GM10248 (cell line): ENCODE results near the gene PCSK6.
"Not testable (repeated sequence)": the region's sequence is repeated elsewhere in the genome, so short reads cannot be mapped to it uniquely, and the experiment has no call there.

Experiments
- CTCF ChIA-PET: fragments of 300-600 bp; sonication (Branson Sonifier 250); formaldehyde crosslinking; extraction: SDS; loops from one replicate; lab custom pipeline; 2021; ENCODE audit warnings: antibody characterized with exemption; lab: Yijun Ruan, JAX
- POLR2A ChIA-PET: fragments of 350-650 bp; sonication (Branson Sonifier 250); formaldehyde crosslinking; extraction: SDS; loops from one replicate; lab custom pipeline; 2020; ENCODE audit warnings: antibody characterized with exemption; lab: Yijun Ruan, JAX
- DNase-seq: peaks from one replicate; pipeline ENCODE4 v3.0.0; 2012; ENCODE audit errors: extremely low spot score
- TF ChIP-seq, protein P1 (sequence below): IDR thresholded peaks from 2 replicates; pipeline ENCODE4 v1.5.1; 2012; ENCODE audit warnings: mild to moderate bottlenecking, low read depth; ENCODE audit errors: extremely low read depth, missing control alignments, control extremely low read depth

Gene PCSK6

DNA sequence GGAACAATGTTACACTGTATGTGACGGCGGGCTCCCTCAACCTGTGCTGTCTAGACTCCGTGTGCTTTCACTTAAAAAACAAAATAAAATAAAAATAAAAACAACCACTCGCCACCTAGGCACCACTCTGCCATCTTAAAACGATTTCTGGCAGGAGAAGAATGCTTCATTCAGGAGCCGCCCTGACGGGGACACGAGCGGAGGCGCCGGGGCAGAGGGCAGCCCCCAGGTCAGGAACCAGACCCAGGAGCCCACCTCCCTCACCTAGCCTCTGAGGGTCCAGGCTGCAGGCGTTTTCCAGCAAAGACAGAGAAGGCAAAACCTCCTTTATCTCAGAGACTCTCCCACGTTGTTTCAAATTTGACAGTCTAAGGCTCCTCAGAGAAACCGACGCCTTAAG lies 109.4 kb downstream of the PCSK6 start:
- TF ChIP-seq, protein P1, sequence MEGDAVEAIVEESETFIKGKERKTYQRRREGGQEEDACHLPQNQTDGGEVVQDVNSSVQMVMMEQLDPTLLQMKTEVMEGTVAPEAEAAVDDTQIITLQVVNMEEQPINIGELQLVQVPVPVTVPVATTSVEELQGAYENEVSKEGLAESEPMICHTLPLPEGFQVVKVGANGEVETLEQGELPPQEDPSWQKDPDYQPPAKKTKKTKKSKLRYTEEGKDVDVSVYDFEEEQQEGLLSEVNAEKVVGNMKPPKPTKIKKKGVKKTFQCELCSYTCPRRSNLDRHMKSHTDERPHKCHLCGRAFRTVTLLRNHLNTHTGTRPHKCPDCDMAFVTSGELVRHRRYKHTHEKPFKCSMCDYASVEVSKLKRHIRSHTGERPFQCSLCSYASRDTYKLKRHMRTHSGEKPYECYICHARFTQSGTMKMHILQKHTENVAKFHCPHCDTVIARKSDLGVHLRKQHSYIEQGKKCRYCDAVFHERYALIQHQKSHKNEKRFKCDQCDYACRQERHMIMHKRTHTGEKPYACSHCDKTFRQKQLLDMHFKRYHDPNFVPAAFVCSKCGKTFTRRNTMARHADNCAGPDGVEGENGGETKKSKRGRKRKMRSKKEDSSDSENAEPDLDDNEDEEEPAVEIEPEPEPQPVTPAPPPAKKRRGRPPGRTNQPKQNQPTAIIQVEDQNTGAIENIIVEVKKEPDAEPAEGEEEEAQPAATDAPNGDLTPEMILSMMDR: no peak
- ChIA-PET CTCF (no interaction called here), POLR2A (no interaction called here)
- no peak for DNase-seq

- ChIA-PET CTCF (interaction anchor here (0.8 to 1.5 kb wide), 2 partner anchors 12 to 18 kb away, joined by 3 read pairs; no protein-coding TSS in a partner anchor), POLR2A (no interaction called here)
- no peak for DNase-seq
- TF ChIP-seq, protein P1: no peak
Measured at GRCh38 chr15:101379647-101380046, 109.9 kb downstream of the PCSK6 start.

- POLR2A ChIA-PET: no interaction called here
- CTCF ChIA-PET: interaction anchor here (0.8 to 1.5 kb wide), 2 partner anchors 13 to 17 kb away, joined by 3 read pairs; no protein-coding TSS in a partner anchor
- TF ChIP-seq, protein P1: no peak
- no peak for DNase-seq
Measured at GRCh38 chr15:101378879-101379278, 110.6 kb downstream of the PCSK6 start.

- DNase-seq: no peak
- CTCF ChIA-PET: interaction anchor here (1.5 kb wide), 1 partner anchor 17 kb away, joined by 3 read pairs; no protein-coding TSS in a partner anchor
- POLR2A ChIA-PET: no interaction called here
- TF ChIP-seq, protein P1: no peak
Measured at GRCh38 chr15:101378171-101378755, 111.2 kb downstream of the PCSK6 start.

DNA sequence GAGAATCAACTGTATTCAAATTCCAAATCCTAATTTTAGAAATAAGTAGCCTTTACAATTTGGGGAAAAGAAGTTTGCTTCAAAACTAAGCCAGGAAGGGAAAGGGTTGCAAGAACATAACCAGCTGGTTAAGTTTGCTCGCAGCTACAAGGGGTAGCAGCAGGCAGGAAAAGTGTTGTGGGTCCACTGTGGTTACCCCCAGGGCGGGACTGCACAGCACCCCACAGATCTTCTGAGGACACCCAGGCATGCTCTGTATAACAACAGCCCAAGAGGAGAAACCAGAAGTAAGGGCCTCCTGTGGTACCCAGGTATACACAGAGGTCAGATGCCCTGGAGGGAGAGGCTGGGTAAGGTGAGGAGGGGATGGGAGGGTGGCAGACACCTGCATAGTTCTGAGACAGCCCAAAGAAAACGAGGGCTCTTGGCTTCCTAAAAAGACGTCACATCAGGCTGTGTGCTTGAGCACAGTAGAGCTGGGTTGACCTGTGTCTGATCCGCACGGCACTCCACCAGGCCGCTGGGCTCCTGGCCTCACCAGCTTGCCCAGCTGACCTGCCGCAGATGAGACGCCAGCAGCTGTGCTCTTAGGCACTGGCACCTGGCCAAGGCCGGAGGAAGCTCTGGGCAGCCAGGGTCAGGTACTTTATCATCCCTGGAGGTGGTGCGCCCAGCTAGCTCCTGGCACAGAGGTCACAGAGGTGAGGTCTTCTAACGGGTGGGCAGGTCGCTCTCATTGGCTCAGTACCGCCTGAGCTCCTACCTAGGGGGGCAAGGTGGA lies 112.7 kb downstream of the PCSK6 start:
- CTCF ChIA-PET: interaction anchor here (1.2 kb wide), 2 partner anchors 70 to 125 kb away, joined by 3 to 4 read pairs; no protein-coding TSS in a partner anchor
- no peak for DNase-seq
- TF ChIP-seq, protein P1: no peak
- POLR2A ChIA-PET: no interaction called here

DNA sequence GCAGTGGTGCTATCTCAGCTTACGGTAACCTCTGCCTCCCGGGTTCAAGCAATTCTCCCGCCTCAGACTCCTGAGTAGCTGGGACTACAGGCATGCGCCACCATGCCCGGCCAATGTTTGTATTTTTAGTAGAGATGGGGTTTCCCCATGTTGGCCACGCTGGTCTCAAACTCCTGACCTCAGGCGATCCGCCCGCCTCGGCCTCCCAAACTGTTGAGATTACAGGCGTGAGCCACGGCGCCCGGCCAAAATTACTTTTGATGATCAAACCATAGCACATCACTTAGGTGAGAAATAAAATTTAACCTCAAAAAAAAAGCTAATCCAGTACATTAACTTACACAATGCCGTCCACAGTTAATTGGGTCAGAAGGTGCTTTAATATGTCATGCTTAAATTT lies 114.5 kb downstream of the PCSK6 start:
- POLR2A ChIA-PET, DNase-seq, CTCF ChIA-PET: not testable (repeated sequence)

DNA sequence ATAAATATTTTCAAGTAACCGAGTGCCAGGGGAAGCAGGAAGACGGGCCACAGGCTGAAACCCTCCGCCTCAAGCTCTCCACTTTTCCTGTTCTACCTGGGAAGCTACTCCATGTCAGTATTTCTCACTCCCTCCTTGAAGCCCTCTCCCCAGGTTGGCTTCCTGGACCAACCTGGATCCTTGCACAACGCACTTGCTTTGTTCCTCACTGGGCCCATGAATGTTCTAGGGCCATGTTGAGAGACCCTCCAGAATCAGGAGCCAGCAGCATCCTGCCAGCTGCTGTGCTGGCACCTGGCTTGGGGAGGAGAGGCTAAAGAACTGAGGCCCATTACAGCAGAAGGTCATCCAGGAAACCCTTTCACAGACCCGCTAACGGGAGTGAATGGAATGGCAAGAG lies 115.2 kb downstream of the PCSK6 start:
- DNase-seq: no peak
- TF ChIP-seq, protein P1: no peak
- POLR2A ChIA-PET: no interaction called here
- CTCF ChIA-PET: no interaction called here
